HEK293 (cell line): ENCODE results near the gene IL17B.

Experiments
- ATF2 ChIP-seq: fragments of 450-650 bp; formaldehyde crosslinking; IDR thresholded peaks from 2 replicates; pipeline ENCODE4 v1.5.1; 2016; ENCODE audit warnings: missing biosample characterization, missing genetic modification characterization, low read depth
- BCL6B ChIP-seq: fragments of 450-650 bp; formaldehyde crosslinking; IDR thresholded peaks from 2 replicates; pipeline ENCODE4 v1.5.1; 2017; ENCODE audit warnings: missing biosample characterization, missing genetic modification characterization
- CTCF ChIP-seq: fragments of 450-650 bp; formaldehyde crosslinking; IDR thresholded peaks from 2 replicates; pipeline ENCODE4 v1.5.1; 2016; ENCODE audit warnings: missing biosample characterization, missing genetic modification characterization
- KLF7 ChIP-seq: fragments of 450-650 bp; formaldehyde crosslinking; IDR thresholded peaks from 2 replicates; pipeline ENCODE4 v1.5.1; 2016; ENCODE audit warnings: missing biosample characterization, missing genetic modification characterization, borderline replicate concordance
- PATZ1 ChIP-seq: fragments of 450-650 bp; formaldehyde crosslinking; IDR thresholded peaks from 2 replicates; pipeline ENCODE4 v1.5.1; 2016; ENCODE audit warnings: missing biosample characterization, missing genetic modification characterization
- ZBTB11 ChIP-seq: fragments of 450-650 bp; formaldehyde crosslinking; conservative IDR thresholded peaks from 2 replicates; pipeline ENCODE4 v1.5.1; 2016; ENCODE audit warnings: low read depth, missing biosample characterization, missing genetic modification characterization
- ZFP3 ChIP-seq: fragments of 450-650 bp; formaldehyde crosslinking; IDR thresholded peaks from 2 replicates; pipeline ENCODE4 v1.5.1; 2016; ENCODE audit warnings: low read depth, missing biosample characterization, missing genetic modification characterization
- ZNF114 ChIP-seq: fragments of 450-650 bp; formaldehyde crosslinking; IDR thresholded peaks from 2 replicates; pipeline ENCODE4 v1.5.0; 2017; ENCODE audit warnings: missing biosample characterization, missing genetic modification characterization
- ZNF280D ChIP-seq: fragments of 450-650 bp; formaldehyde crosslinking; IDR thresholded peaks from 2 replicates; pipeline ENCODE4 v1.5.1; 2016; ENCODE audit warnings: missing biosample characterization, missing genetic modification characterization
- ZNF692 ChIP-seq: fragments of 450-650 bp; formaldehyde crosslinking; IDR thresholded peaks from 2 replicates; pipeline ENCODE4 v1.5.1; 2016; ENCODE audit warnings: missing biosample characterization, missing genetic modification characterization

GRCh38 chr5:149341876-149342275 is 37.2 kb downstream of the IL17B start:
- TF ChIP-seq ZBTB11: no peak
- no peak for TF ChIP-seq PATZ1 (tag by site-specific recombination)
- TF ChIP-seq CTCF (tag by site-specific recombination): no peak
- TF ChIP-seq KLF7 (tag by site-specific recombination): no peak
- no peak for TF ChIP-seq ZFP3 (tag by site-specific recombination)
- TF ChIP-seq BCL6B: no peak
- TF ChIP-seq ZNF280D (tag by site-specific recombination): no peak
- no peak for TF ChIP-seq ATF2
- TF ChIP-seq ZNF692 (tag by site-specific recombination): no peak
- TF ChIP-seq ZNF114 (tag by site-specific recombination): no peak
